Colonic mucosa (tissue), 4 donors: ENCODE data around the gene CENPF. TPM values are rescaled to one million over a fixed set of nuclear protein-coding genes. Genes with fewer than 3 reads are reported as not detected.

Experiments used
- DNase-seq: peaks from one replicate; pipeline ENCODE4 v3.0.0-alpha.2; 2020
- H3K27ac ChIP-seq: fragments of 200-600 bp; one replicate; pipeline ENCODE4 v1.8.0; 2021
- H3K27me3 ChIP-seq: fragments of 200-600 bp; one replicate; pipeline ENCODE4 v1.8.0; 2021
- H3K36me3 ChIP-seq: fragments of 200-600 bp; one replicate; pipeline ENCODE4 v1.8.0; 2021
- H3K4me1 ChIP-seq: fragments of 200-600 bp; one replicate; pipeline ENCODE4 v1.8.0; 2021; ENCODE audit warnings: mild to moderate bottlenecking
- H3K4me3 ChIP-seq: fragments of 200-600 bp; one replicate; pipeline ENCODE4 v1.8.0; 2021
- H3K9ac ChIP-seq, 2 donors: one replicate each; pipeline ENCODE4 v1.7.0; 2013; ENCODE audit warnings: control low read depth in 2 of 2, low read depth in 2 of 2, low read length in 2 of 2
- H3K9me3 ChIP-seq: fragments of 200-600 bp; one replicate; pipeline ENCODE4 v1.8.0; 2021
- CTCF ChIP-seq: fragments of 200-600 bp; IDR thresholded peaks from one replicate; pipeline ENCODE4 v1.8.0; 2022; ENCODE audit warnings: antibody characterized with exemption, mild to moderate bottlenecking
- intact Hi-C: fragments of 100-400 bp; cut with DNase I; formaldehyde crosslinking; loops from one replicate; pipeline ENCODE4 v1.14.1; 2022
- total RNA-seq, 2 donors: library from RNA; stranded (reverse); fragmentation: NEBNext Ultra II Directional in 1 of 2; extraction: Animal tissue kit (Norgen Biotek cat#: 25700) in 1 of 2; gene quantifications; one replicate each; pipeline ENCODE4 v1.2.1, GENCODE V29; 2021
- donor health status: healthy.
- donor health status: DM: no; HTN: no; CAD: no.
- donor health status: DM: no; HTN: no; CAD: no.

Gene CENPF
- total RNA-seq, 2 donors from 2014 or later = 21.2 to 67.9 TPM

DNA sequence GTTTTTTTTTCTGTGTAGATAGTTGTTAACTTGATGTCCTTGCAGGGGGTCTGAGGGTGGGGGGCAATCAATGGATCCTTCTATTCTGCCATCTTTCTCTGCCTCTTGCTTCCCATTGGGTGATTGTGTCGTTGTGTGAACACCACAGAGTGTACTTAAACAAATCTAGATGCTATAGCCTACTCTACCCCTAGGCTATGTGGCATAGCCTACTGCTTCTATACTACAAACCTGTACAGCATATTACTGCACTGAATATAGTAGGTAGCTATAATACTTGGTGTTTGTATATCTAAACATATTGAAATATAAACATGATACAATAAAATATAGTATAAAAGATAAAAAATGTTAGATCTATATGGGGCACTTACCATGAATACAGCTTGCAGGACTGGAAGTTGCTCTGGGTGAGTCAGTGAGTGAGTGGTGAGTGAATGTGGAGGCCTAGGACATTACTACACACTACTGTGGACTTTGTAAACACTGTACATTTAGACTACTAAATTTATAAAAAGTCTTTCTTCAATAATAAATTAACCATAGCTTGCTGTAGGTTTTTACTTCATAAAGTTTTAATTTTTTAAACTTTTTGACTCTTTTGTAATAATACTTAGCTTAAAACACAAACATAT lies 105.4 kb downstream of the CENPF start:
- no peak for TF ChIP-seq CTCF

DNA sequence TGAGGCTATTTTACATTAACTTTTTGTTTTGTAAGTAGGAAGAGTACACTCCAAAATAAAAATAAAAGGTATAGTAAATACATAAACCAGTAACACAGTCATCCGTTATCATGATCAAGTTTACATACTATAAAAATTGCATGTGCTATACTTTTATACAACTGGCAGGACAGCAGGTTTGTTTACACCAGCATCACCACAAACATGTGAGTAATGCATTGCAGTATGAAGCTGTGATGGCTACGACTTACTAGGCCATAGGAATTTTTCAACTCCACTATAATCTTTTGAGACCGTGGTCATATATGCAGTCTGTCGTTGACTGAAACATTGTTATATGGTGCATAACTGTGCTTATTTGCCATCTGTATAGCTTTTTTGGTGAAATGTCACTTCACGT lies 106.2 kb downstream of the CENPF start:
- Histone ChIP-seq H3K4me1 (no peaks in the 10 kb centered on the region), H3K36me3 (no peaks in the 10 kb centered on the region), H3K27me3 (no peaks in the 10 kb centered on the region), H3K9ac (no peak overlapping the region), H3K4me3 (no peak overlapping the region), H3K9me3 (no peaks in the 10 kb centered on the region), H3K27ac (no peak overlapping the region)
- DNase-seq = no peak
- TF ChIP-seq CTCF = no peak
- intact Hi-C loops = no loop called here

More for the DNA sequence above, 105.4 kb downstream of the CENPF start:
- no peak overlapping the region for H3K4me3 ChIP-seq
- H3K4me1 ChIP-seq = no peaks in the 10 kb centered on the region
- H3K9ac ChIP-seq = no peak overlapping the region
- no peak for DNase-seq
- H3K27me3 ChIP-seq = no peaks in the 10 kb centered on the region
- intact Hi-C loops = no loop called here
- no peaks in the 10 kb centered on the region for H3K36me3 ChIP-seq
- H3K9me3 ChIP-seq = no peaks in the 10 kb centered on the region
- H3K27ac ChIP-seq = no peak overlapping the region

DNA sequence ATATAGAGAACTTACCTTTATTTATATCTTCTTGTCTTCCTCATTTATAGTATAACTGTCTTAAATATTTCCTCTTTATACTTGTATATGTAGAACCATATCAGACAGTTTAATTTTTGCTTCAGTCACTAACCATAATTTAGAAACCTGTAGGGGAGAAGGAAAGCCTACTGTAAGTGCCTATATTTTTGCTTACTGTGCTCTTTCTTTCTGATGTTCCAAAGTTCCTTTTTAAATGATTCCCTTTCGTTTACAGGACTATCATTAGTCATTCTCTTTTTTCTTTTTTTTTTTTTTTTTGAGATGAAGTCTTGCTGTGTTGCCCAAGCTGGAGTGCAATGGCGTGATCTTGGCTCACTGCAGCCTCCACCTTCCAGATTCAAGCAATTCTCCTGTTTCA lies 109.7 kb downstream of the CENPF start:
- H3K36me3 ChIP-seq = no peaks in the 10 kb centered on the region
- no peak overlapping the region for H3K27ac ChIP-seq
- no peaks in the 10 kb centered on the region for H3K9me3 ChIP-seq
- intact Hi-C loops = no loop called here
- no peak overlapping the region for H3K4me3 ChIP-seq
- DNase-seq = no peak
- TF ChIP-seq CTCF = no peak
- H3K27me3 ChIP-seq = no peaks in the 10 kb centered on the region
- no peaks in the 10 kb centered on the region for H3K4me1 ChIP-seq
- no peak overlapping the region for H3K9ac ChIP-seq

Other genes with a start within 250 kb of the CENPF start
- gene PTPN14, start 51.6 kb upstream of the CENPF start, total RNA-seq = 10 to 100 TPM in 1 of 2 donors, 1 to 10 TPM in 1; 9.8 to 11.8 TPM